Fibroblast of skin of abdomen (primary cell): ENCODE results near the gene VPS11.

ENCODE experiments used
- DNase-seq: peaks from one replicate; pipeline ENCODE4 v3.0.0-alpha.2; 2013

The VPS11 gene

GRCh38 chr11:119103793-119104192, 36.2 kb downstream of the VPS11 start:
- no peak for DNase-seq

- peak; percentile 93 for DNase-seq
Measured at GRCh38 chr11:119106564-119107537, 39.2 kb downstream of the VPS11 start, which contains the start of gene C2CD2L. Gene C2CD2L, plus strand, starts transcription at chr11:119107344. Its CDS starts 398 bp downstream, at chr11:119107742.

- no peak for DNase-seq
Measured at GRCh38 chr11:119107538-119108145, 40.0 kb downstream of the VPS11 start.

- no peak for DNase-seq
Measured at GRCh38 chr11:119108146-119108856, 40.7 kb downstream of the VPS11 start.

- DNase-seq = no peak
Measured at GRCh38 chr11:119108857-119109221, 41.2 kb downstream of the VPS11 start.

GRCh38 chr11:119109843-119110242, 42.2 kb downstream of the VPS11 start:
- DNase-seq = no peak

- DNase-seq = no peak
Measured at GRCh38 chr11:119110439-119110838, 42.8 kb downstream of the VPS11 start.

- DNase-seq = no peak
Measured at GRCh38 chr11:119111361-119111925, 43.8 kb downstream of the VPS11 start.

GRCh38 chr11:119112314-119113020, 44.8 kb downstream of the VPS11 start:
- DNase-seq = no peak

GRCh38 chr11:119113716-119114115, 46.1 kb downstream of the VPS11 start:
- DNase-seq = no peak

GRCh38 chr11:119114351-119114750, 46.7 kb downstream of the VPS11 start:
- DNase-seq = no peak

- no peak for DNase-seq
Measured at GRCh38 chr11:119115484-119116234, 48.0 kb downstream of the VPS11 start.

- no peak for DNase-seq
Measured at GRCh38 chr11:119116235-119116594, 48.6 kb downstream of the VPS11 start.

- DNase-seq = no peak
Measured at GRCh38 chr11:119116601-119117000, 49.0 kb downstream of the VPS11 start.

GRCh38 chr11:119117004-119117706, 49.5 kb downstream of the VPS11 start:
- no peak for DNase-seq

- no peak for DNase-seq
Measured at GRCh38 chr11:119118227-119118626, 50.6 kb downstream of the VPS11 start.

- DNase-seq = no peak
Measured at GRCh38 chr11:119118946-119119345, 51.3 kb downstream of the VPS11 start.

- peak; percentile 78 for DNase-seq
Measured at GRCh38 chr11:119120639-119121007, 53.0 kb downstream of the VPS11 start.

GRCh38 chr11:119121008-119121810, 53.6 kb downstream of the VPS11 start, which contains the start of gene HINFP:
Gene HINFP, plus strand, starts transcription at chr11:119121580. Its CDS starts 5,365 bp downstream, at chr11:119126945.
- peak; percentile 99 for DNase-seq

- no peak for DNase-seq
Measured at GRCh38 chr11:119121811-119122124, 54.1 kb downstream of the VPS11 start.
